ENCODE measurements around the gene CENPU.

Gene CENPU

GRCh38 chr4:184755278-184755677 is 21.4 kb upstream of the CENPU start:
- CTCF ChIA-PET: no interaction called here
- POLR2A ChIA-PET: interaction anchor here (1.8 kb wide), 1 partner anchor 21 kb away, joined by 6 read pairs; the partner anchor contains the start of gene CENPU
- TF ChIP-seq SP1 (IDR thresholded peaks at IDR 0.05): no peak
- no peak for TF ChIP-seq ARNT (IDR thresholded peaks at IDR 0.05)
- DNase-seq (ENCODE audit: extremely low spot score): no peak

DNA sequence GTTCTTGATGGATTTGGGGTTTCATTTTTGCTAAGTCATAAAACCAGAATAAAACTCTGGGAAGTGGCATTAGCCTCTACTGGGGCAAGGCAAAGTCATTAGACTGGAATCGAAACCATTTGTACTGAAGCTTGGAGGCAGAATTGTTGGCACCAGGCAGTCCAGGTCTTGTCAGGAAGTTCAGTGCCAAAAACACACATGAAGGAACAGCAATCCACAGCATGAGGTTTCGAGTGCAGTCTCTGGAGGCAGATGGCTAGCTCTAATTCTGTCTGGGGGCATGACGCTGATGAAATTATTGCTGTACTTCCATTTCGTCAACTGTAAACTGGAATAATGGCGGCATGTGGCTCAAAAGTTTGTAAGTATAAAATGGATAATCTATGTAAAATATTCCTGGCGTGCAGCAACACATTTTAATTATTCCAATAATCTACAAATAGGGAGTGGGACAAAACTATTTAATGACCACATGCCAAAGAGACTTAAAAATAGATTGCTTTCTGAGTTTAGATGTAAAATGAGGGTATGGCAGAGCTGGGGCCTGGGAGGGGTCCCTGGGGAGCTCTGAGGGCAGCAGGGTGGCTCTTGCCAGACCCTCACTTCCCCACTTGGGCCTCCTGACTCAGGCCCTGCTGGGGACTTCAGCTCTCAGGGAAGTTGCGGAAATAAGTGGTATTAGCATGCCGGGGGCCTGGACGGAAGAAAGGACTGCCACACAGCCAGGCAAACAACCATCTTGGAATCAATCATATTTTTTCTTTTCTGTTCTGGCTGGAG is 18.8 kb upstream of the CENPU start:
- ChIA-PET CTCF (no interaction called here), POLR2A (interaction anchor here (0.6 to 1.3 kb wide), 2 partner anchors 18 to 343 kb away, joined by 3 read pairs; partner anchors contain the start of gene CENPU)
- no peak for DNase-seq (ENCODE audit: extremely low spot score)
- TF ChIP-seq CTBP1 (IDR thresholded peaks at IDR 0.05; ENCODE audit: borderline replicate concordance): no peak
- no peak for TF ChIP-seq FOXK2 (IDR thresholded peaks at IDR 0.05)
- no peak for TF ChIP-seq FOXM1 (IDR thresholded peaks at IDR 0.05; ENCODE audit: borderline replicate concordance)
- no peak for TF ChIP-seq SP1 (IDR thresholded peaks at IDR 0.05)
- no peak for TF ChIP-seq ELF4 (IDR thresholded peaks at IDR 0.05)
- TF ChIP-seq TARDBP (IDR thresholded peaks at IDR 0.05): no peak
- TF ChIP-seq SUZ12 (IDR thresholded peaks at IDR 0.05): no peak
- no peak for TF ChIP-seq NFRKB (IDR thresholded peaks at IDR 0.05)
- no peak for TF ChIP-seq FOXA1 (IDR thresholded peaks at IDR 0.05)

GRCh38 chr4:184751585-184751956 is 17.7 kb upstream of the CENPU start:
- no peak for TF ChIP-seq SP1 (IDR thresholded peaks at IDR 0.05)
- TF ChIP-seq FOXK2 (IDR thresholded peaks at IDR 0.05): no peak
- TF ChIP-seq BHLHE40 (IDR thresholded peaks at IDR 0.05; ENCODE audit: borderline replicate concordance): no peak
- no peak for TF ChIP-seq SUZ12 (IDR thresholded peaks at IDR 0.05)
- no peak for TF ChIP-seq FOXA1 (IDR thresholded peaks at IDR 0.05)
- TF ChIP-seq ARNT (IDR thresholded peaks at IDR 0.05): no peak
- TF ChIP-seq CTBP1 (IDR thresholded peaks at IDR 0.05; ENCODE audit: borderline replicate concordance): no peak
- no peak for TF ChIP-seq FOXM1 (IDR thresholded peaks at IDR 0.05; ENCODE audit: borderline replicate concordance)
- no peak for TF ChIP-seq LEF1 (IDR thresholded peaks at IDR 0.05; ENCODE audit: borderline replicate concordance)
- no peak for TF ChIP-seq TARDBP (IDR thresholded peaks at IDR 0.05)
- TF ChIP-seq ZNF384 (IDR thresholded peaks at IDR 0.05): no peak
- no peak for TF ChIP-seq HDGF (IDR thresholded peaks at IDR 0.05; ENCODE audit: borderline replicate concordance)
- TF ChIP-seq NFRKB (IDR thresholded peaks at IDR 0.05): no peak
- TF ChIP-seq PKNOX1 (IDR thresholded peaks at IDR 0.05): no peak
- TF ChIP-seq L3MBTL2 (conservative IDR thresholded peaks at IDR 0.05): no peak
- TF ChIP-seq ELF4 (IDR thresholded peaks at IDR 0.05): no peak
- no peak for DNase-seq (ENCODE audit: extremely low spot score)
- POLR2A ChIA-PET: interaction anchor here (1.6 kb wide), 1 partner anchor 17 kb away, joined by 8 read pairs; the partner anchor contains the start of gene CENPU
- CTCF ChIA-PET: interaction anchor here (0.6 to 0.9 kb wide), 2 partner anchors 61 to 1599 kb away, joined by 3 to 4 read pairs; no protein-coding TSS in a partner anchor

DNA sequence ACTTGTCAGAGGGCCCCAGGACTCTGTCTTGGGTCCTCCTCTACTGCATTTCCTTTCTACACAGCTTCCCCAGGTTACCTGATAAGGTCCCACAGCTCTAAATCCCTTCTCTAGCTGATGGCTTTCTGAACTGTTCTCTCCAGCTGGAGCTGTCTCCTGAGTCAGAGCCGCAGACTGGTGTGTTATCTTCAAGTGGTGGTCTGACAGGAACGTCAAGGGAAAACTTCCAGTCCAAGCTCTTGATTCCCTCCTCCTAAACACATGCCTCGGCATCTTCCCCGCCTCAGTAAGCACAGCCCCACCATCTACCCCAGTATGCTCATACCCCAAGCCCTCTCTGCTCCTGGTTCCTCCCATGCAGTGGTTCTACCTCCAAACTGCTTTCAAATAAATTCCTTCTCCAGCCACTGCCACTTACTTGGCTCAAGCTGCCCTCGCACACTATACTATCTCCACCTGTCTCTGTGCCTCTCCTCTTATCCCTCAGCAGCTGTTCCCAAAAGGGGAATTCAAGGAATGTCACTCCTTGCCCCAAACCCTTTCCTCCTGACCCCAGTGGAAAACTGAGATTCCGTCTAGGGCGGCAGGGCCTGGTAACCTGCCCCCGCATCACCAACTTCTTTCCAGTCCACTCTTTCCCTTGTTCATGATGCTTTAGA is 17.2 kb upstream of the CENPU start:
- no peak for DNase-seq (ENCODE audit: extremely low spot score)
- ChIA-PET CTCF (interaction anchor here (0.9 kb wide), 1 partner anchor 62 kb away, joined by 3 read pairs; no protein-coding TSS in a partner anchor), POLR2A (interaction anchor here (1.6 kb wide), 1 partner anchor 17 kb away, joined by 8 read pairs; the partner anchor contains the start of gene CENPU)
- TF ChIP-seq FOXA1 (IDR thresholded peaks at IDR 0.05): no peak
- TF ChIP-seq FOXM1 (IDR thresholded peaks at IDR 0.05; ENCODE audit: borderline replicate concordance): no peak
- no peak for TF ChIP-seq SUZ12 (IDR thresholded peaks at IDR 0.05)
- TF ChIP-seq ELF4 (IDR thresholded peaks at IDR 0.05): no peak
- no peak for TF ChIP-seq FOXK2 (IDR thresholded peaks at IDR 0.05)
- no peak for TF ChIP-seq ARNT (IDR thresholded peaks at IDR 0.05)
- TF ChIP-seq NFRKB (IDR thresholded peaks at IDR 0.05): no peak
- no peak for TF ChIP-seq HDGF (IDR thresholded peaks at IDR 0.05; ENCODE audit: borderline replicate concordance)
- no peak for TF ChIP-seq ZNF384 (IDR thresholded peaks at IDR 0.05)

GRCh38 chr4:184748251-184748652 is 14.4 kb upstream of the CENPU start:
- TF ChIP-seq LEF1 (IDR thresholded peaks at IDR 0.05; ENCODE audit: borderline replicate concordance) (no peak), PKNOX1 (IDR thresholded peaks at IDR 0.05) (no peak), ZNF384 (IDR thresholded peaks at IDR 0.05) (no peak), SUZ12 (IDR thresholded peaks at IDR 0.05) (no peak), ARNT (IDR thresholded peaks at IDR 0.05) (no peak), ELF4 (IDR thresholded peaks at IDR 0.05) (no peak), FOXA1 (IDR thresholded peaks at IDR 0.05) (no peak), TARDBP (IDR thresholded peaks at IDR 0.05) (no peak), BHLHE40 (IDR thresholded peaks at IDR 0.05; ENCODE audit: borderline replicate concordance) (no peak), FOXM1 (IDR thresholded peaks at IDR 0.05; ENCODE audit: borderline replicate concordance) (no peak), HDGF (IDR thresholded peaks at IDR 0.05; ENCODE audit: borderline replicate concordance) (no peak), FOXK2 (IDR thresholded peaks at IDR 0.05) (no peak)
- DNase-seq (ENCODE audit: extremely low spot score): no peak
- ChIA-PET POLR2A (no interaction called here), CTCF (no interaction called here)

DNA sequence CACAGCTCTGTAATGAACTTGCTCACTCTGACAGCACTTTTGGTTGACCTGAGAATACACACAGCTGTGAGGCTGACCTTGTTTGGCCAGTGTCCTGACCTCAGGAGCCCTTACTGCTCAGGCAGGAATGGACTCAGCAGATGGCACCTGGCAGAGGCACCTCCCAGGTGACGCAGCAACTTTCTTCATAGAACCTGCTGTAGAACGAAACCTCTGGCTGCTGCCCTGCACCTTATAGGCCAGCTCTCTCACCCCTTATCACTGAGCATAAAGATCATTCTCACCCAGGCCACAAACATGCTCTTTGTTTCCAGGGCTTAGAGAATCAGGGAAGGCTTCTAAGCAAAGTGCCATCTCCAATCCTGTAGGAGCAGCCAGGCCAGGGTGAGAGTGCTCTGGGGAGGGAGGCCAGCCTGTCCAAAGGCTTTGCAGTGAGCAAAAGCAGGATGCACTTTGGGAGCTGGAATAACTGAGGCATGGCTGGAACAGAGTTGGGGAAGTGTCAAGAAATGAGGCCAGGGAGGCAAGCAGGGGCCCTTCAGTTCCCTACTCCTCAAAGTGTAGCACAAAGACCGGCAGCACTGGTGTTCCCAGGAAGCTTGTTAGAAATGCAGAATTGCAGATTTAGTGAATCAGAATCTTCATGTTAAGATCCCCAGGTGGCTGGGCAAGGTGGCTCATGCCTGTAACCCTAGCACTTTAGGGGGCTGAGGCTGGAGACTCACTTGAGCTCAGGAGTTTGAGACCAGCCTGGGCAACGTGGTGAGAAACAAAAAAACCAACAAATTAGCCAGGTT is 13.3 kb upstream of the CENPU start:
- ChIA-PET POLR2A (no interaction called here), CTCF (interaction anchor here (0.6 to 0.9 kb wide), 2 partner anchors 35 to 236 kb away, joined by 3 read pairs; no protein-coding TSS in a partner anchor)
- DNase-seq (ENCODE audit: extremely low spot score): no peak
- TF ChIP-seq FOXM1 (IDR thresholded peaks at IDR 0.05; ENCODE audit: borderline replicate concordance) (no peak), ZNF384 (IDR thresholded peaks at IDR 0.05) (no peak), LEF1 (IDR thresholded peaks at IDR 0.05; ENCODE audit: borderline replicate concordance) (no peak), SUZ12 (IDR thresholded peaks at IDR 0.05) (no peak), CTBP1 (IDR thresholded peaks at IDR 0.05; ENCODE audit: borderline replicate concordance) (no peak), HDGF (IDR thresholded peaks at IDR 0.05; ENCODE audit: borderline replicate concordance) (no peak), L3MBTL2 (conservative IDR thresholded peaks at IDR 0.05) (no peak), FOXK2 (IDR thresholded peaks at IDR 0.05) (no peak), ELF4 (IDR thresholded peaks at IDR 0.05) (no peak), TARDBP (IDR thresholded peaks at IDR 0.05) (no peak), SP1 (IDR thresholded peaks at IDR 0.05) (no peak), NFRKB (IDR thresholded peaks at IDR 0.05) (no peak), FOXA1 (IDR thresholded peaks at IDR 0.05) (no peak), PKNOX1 (IDR thresholded peaks at IDR 0.05) (no peak), BHLHE40 (IDR thresholded peaks at IDR 0.05; ENCODE audit: borderline replicate concordance) (no peak), ARNT (IDR thresholded peaks at IDR 0.05) (no peak)
